Measurements from ENCODE around the gene SRSF12. TPM values are rescaled to one million over a fixed set of nuclear protein-coding genes. Genes with fewer than 3 reads are reported as not detected.

The SRSF12 gene
- total RNA-seq, 1 donor from 2014 or later: 5.4 TPM

GRCh38 chr6:89050155-89050554 lies 67.7 kb downstream of the SRSF12 start:
- H3K4me3 ChIP-seq (ENCODE audit: low read depth, low read length): no peak overlapping the region
- TF ChIP-seq CTCF (conservative IDR thresholded peaks at IDR 0.05; ENCODE audit: low read depth, low read length): no peak
- no peak for DNase-seq (ENCODE audit: low read depth)

GRCh38 chr6:89048985-89049384 lies 68.9 kb downstream of the SRSF12 start:
- no peak overlapping the region for H3K4me3 ChIP-seq (ENCODE audit: low read depth, low read length)
- TF ChIP-seq CTCF (conservative IDR thresholded peaks at IDR 0.05; ENCODE audit: low read depth, low read length): no peak
- no peak for DNase-seq (ENCODE audit: low read depth)

- TF ChIP-seq CTCF (conservative IDR thresholded peaks at IDR 0.05; ENCODE audit: low read depth, low read length): no peak
- no peak overlapping the region for H3K4me3 ChIP-seq (ENCODE audit: low read depth, low read length)
- DNase-seq (ENCODE audit: low read depth): no peak
Measured at GRCh38 chr6:89048288-89048923, 69.5 kb downstream of the SRSF12 start.

GRCh38 chr6:89047473-89047872 lies 70.4 kb downstream of the SRSF12 start:
- no peak overlapping the region for H3K4me3 ChIP-seq (ENCODE audit: low read depth, low read length)
- DNase-seq (ENCODE audit: low read depth): no peak
- no peak for TF ChIP-seq CTCF (conservative IDR thresholded peaks at IDR 0.05; ENCODE audit: low read depth, low read length)

Other genes starting within 250 kb of the SRSF12 start
- gene RNGTT, start 154.5 kb downstream of the SRSF12 start, total RNA-seq: 15.8 and 17.6 TPM in 2 replicates
- gene PNRC1, start 37.3 kb downstream of the SRSF12 start, total RNA-seq: 12.7 and 62.6 TPM in 2 replicates
- gene PM20D2, start 28.0 kb upstream of the SRSF12 start, total RNA-seq: 44.8 and 46.5 TPM in 2 replicates
- not detected in 2 replicates for gene GABRR1, start 99.3 kb upstream of the SRSF12 start, total RNA-seq
- gene GABRR2, start 197.2 kb upstream of the SRSF12 start, total RNA-seq: 0.12 and 0.14 TPM in 2 replicates
- gene UBE2J1, start 234.7 kb upstream of the SRSF12 start, total RNA-seq: 47.2 and 58.5 TPM in 2 replicates